Fibroblast of lung (primary cell): ENCODE measurements around the gene MAP2K5. TPM values are rescaled to one million over a fixed set of nuclear protein-coding genes. Genes with fewer than 3 reads are reported as not detected.

Source experiments
- DNase-seq, 2 donors: peaks; one replicate each; pipeline versions ENCODE4 v3.0.0 to v3.0.0-alpha.2; 2010; ENCODE audit warnings: low read depth in 2 of 2
- H2AFZ ChIP-seq: 2 replicates; pipeline ENCODE4 v1.5.1; 2012; ENCODE audit warnings: low read length, control low read depth, inconsistent platforms
- H3K27ac ChIP-seq: 2 replicates; pipeline ENCODE4 v1.5.1; 2011; ENCODE audit warnings: low read length, control low read depth; ENCODE audit not compliant: insufficient read depth
- H3K27me3 ChIP-seq: 2 replicates; pipeline ENCODE4 v1.5.1; 2011; ENCODE audit warnings: mild to moderate bottlenecking, low read length; ENCODE audit not compliant: control insufficient read depth, insufficient read depth
- H3K36me3 ChIP-seq: 2 replicates; pipeline ENCODE4 v1.5.1; 2011; ENCODE audit warnings: low read length; ENCODE audit not compliant: control insufficient read depth, insufficient read depth
- H3K4me1 ChIP-seq: 2 replicates; pipeline ENCODE4 v1.5.1; 2011; ENCODE audit warnings: low read length; ENCODE audit not compliant: control insufficient read depth, insufficient read depth; ENCODE audit errors: extremely low read depth
- H3K4me2 ChIP-seq: 2 replicates; pipeline ENCODE4 v1.5.1; 2011; ENCODE audit warnings: low read length, control low read depth; ENCODE audit not compliant: insufficient read depth; ENCODE audit errors: extremely low read depth
- H3K4me3 ChIP-seq, 4 experiments: fragments of 200-600 bp in 1 of 4; sonication (generic) in 1 of 4; replicated peaks in 1 of 4; 2 replicates each; pipeline ENCODE4 v1.5.1; 2011 to 2016; ENCODE audit warnings: low read length in 4 of 4, low read depth in 3 of 4, mild to moderate bottlenecking in 3 of 4, control low read depth in 2 of 4, inconsistent platforms in 1 of 4, mixed read lengths in 1 of 4; ENCODE audit not compliant: insufficient read depth in 1 of 4; ENCODE audit errors: control extremely low read depth in 1 of 4
- H3K79me2 ChIP-seq: 2 replicates; pipeline ENCODE4 v1.5.1; 2012; ENCODE audit warnings: mild to moderate bottlenecking, low read length, inconsistent platforms; ENCODE audit not compliant: control insufficient read depth, insufficient read depth
- H3K9ac ChIP-seq: 2 replicates; pipeline ENCODE4 v1.5.1; 2011; ENCODE audit warnings: mild to moderate bottlenecking, low read length, control low read depth; ENCODE audit not compliant: insufficient read depth
- H3K9me3 ChIP-seq: 2 replicates; pipeline ENCODE4 v1.5.1; 2012; ENCODE audit warnings: low read depth, low read length; ENCODE audit not compliant: control insufficient read depth, insufficient read depth
- H4K20me1 ChIP-seq: 2 replicates; pipeline ENCODE4 v1.5.1; 2011; ENCODE audit warnings: low read length; ENCODE audit not compliant: control insufficient read depth, insufficient read depth; ENCODE audit errors: extremely low read depth
- CTCF ChIP-seq, 2 donors: IDR thresholded peaks in 1 of 2; conservative IDR thresholded peaks in 1 of 2; 1 replicate in 1 of 2; 2 replicates in 1 of 2; pipeline ENCODE4 v1.5.1; 2011 to 2012; ENCODE audit warnings: low read length in 2 of 2, control low read depth in 1 of 2, inconsistent platforms in 1 of 2, low read depth in 1 of 2, mild to moderate bottlenecking in 1 of 2
- EZH2 ChIP-seq: IDR thresholded peaks from 2 replicates; pipeline ENCODE4 v1.5.1; 2012; ENCODE audit warnings: low read length, control low read depth, mild to moderate bottlenecking; ENCODE audit errors: missing control alignments
- polyA plus RNA-seq, 2 donors: library from polyadenylated mRNA; depleted of rRNA in 1 of 2; stranded (reverse) in 1 of 2; unstranded in 1 of 2; fragments of >200 nt; gene quantifications; 2 replicates each; pipeline ENCODE4 v1.2.1, GENCODE V29; 2011 to 2012; ENCODE audit warnings: missing spikeins in 1 of 2
- total RNA-seq: library from RNA; depleted of rRNA; stranded (reverse); fragments of >200 nt; gene quantifications from 2 replicates; pipeline ENCODE4 v1.2.1, GENCODE V29; 2014

The MAP2K5 gene
- total and polyA plus RNA-seq, 2 donors (not counting 1 experiment from before 2014, with no cell fraction given): 5.7 to 10.2 TPM

GRCh38 chr15:67843092-67843501 lies 300.6 kb downstream of the MAP2K5 start:
- no peak overlapping the region for H3K9ac ChIP-seq
- no peaks in the 10 kb centered on the region for H3K27me3 ChIP-seq
- H3K9me3 ChIP-seq: no peaks in the 10 kb centered on the region
- H3K36me3 ChIP-seq: no peaks in the 10 kb centered on the region
- no peaks in the 10 kb centered on the region for H3K79me2 ChIP-seq
- H3K27ac ChIP-seq: no peak overlapping the region
- H2AFZ ChIP-seq: no peak overlapping the region
- no peak overlapping the region for H3K4me3 ChIP-seq
- H3K4me1 ChIP-seq: peaks cover 11% of the 10 kb centered on the region
- DNase-seq: no peak
- H4K20me1 ChIP-seq: no peaks in the 10 kb centered on the region
- TF ChIP-seq EZH2 (no peak), CTCF (conservative IDR thresholded peaks at IDR 0.05 in 1 of 2, IDR thresholded peaks at IDR 0.05 in 1 of 2; ENCODE audit: low read depth in 1 of 2, low read length in 2 of 2) (no peak)
- H3K4me2 ChIP-seq: no peak overlapping the region

- Histone ChIP-seq H3K4me3 (no peak overlapping the region), H3K27ac (no peak overlapping the region), H3K9ac (no peak overlapping the region), H3K36me3 (no peaks in the 10 kb centered on the region), H3K4me1 (peaks cover 11% of the 10 kb centered on the region), H2AFZ (no peak overlapping the region), H4K20me1 (no peaks in the 10 kb centered on the region), H3K79me2 (no peaks in the 10 kb centered on the region), H3K27me3 (no peaks in the 10 kb centered on the region), H3K9me3 (no peaks in the 10 kb centered on the region), H3K4me2 (no peak overlapping the region)
- DNase-seq: peak in 1 of 2 donors; percentile 66
- TF ChIP-seq CTCF (conservative IDR thresholded peaks at IDR 0.05 in 1 of 2, IDR thresholded peaks at IDR 0.05 in 1 of 2; ENCODE audit: low read depth in 1 of 2, low read length in 2 of 2) (no peak), EZH2 (no peak)
Measured at GRCh38 chr15:67843571-67844387, 301.3 kb downstream of the MAP2K5 start.

DNA sequence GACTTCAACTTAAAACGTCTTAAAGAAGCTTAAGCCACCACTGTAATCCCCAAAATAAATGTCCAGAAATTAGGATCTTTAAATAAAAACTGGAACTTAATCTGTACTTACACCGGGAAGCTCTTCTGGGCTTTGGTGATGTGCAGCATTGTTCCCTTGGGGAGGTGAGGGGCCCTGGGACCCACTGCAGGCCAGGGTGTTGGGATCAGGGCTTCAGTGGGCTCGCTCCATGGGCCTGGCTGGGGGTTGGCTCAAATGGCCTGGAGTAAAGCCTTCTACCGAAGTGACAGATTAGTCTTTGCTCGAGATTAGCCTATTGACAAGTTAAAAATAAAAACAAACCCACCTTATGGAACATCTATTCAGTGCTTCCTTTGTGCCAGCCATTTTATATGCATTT lies 303.5 kb downstream of the MAP2K5 start:
- Histone ChIP-seq H3K27ac (no peak overlapping the region), H3K79me2 (no peaks in the 10 kb centered on the region), H3K4me2 (no peak overlapping the region), H3K9me3 (no peaks in the 10 kb centered on the region), H3K36me3 (no peaks in the 10 kb centered on the region), H4K20me1 (no peaks in the 10 kb centered on the region), H3K27me3 (no peaks in the 10 kb centered on the region), H3K4me3 (no peak overlapping the region), H3K4me1 (peaks cover 9% of the 10 kb centered on the region), H2AFZ (no peak overlapping the region), H3K9ac (no peak overlapping the region)
- TF ChIP-seq CTCF (conservative IDR thresholded peaks at IDR 0.05 in 1 of 2, IDR thresholded peaks at IDR 0.05 in 1 of 2; ENCODE audit: low read depth in 1 of 2, low read length in 2 of 2) (no peak), EZH2 (no peak)
- DNase-seq: no peak
